ENCODE measurements around the gene FUT3. TPM values are rescaled to one million over a fixed set of nuclear protein-coding genes. Genes with fewer than 3 reads are reported as not detected.

Gene FUT3
- total RNA-seq, 1 donor from 2014 or later = 0.84 TPM

- FAIRE-seq (no peak), DNase-seq (ENCODE audit: low read depth) (peak; percentile 47)
- Histone ChIP-seq H4K20me1 (ENCODE audit: insufficient read depth, low read length) (no peaks in the 10 kb centered on the region), H3K4me1 (ENCODE audit: insufficient read depth, low read length) (peaks cover 5% of the 10 kb centered on the region), H3K36me3 (ENCODE audit: insufficient read depth, low read length) (no peaks in the 10 kb centered on the region), H3K27me3 (ENCODE audit: insufficient read depth, low read length) (peaks cover 20% of the 10 kb centered on the region), H3K9ac (ENCODE audit: low read length) (peak overlapping the region; percentile 40), H3K27ac (ENCODE audit: low read depth, low read length) (no peak overlapping the region), H3K9me3 (ENCODE audit: insufficient read depth, low read depth, low read length) (no peaks in the 10 kb centered on the region), H3K79me2 (ENCODE audit: insufficient read depth, low read length) (no peaks in the 10 kb centered on the region), H3K4me3 (ENCODE audit: insufficient read depth, low read depth, low read length) (peak overlapping the region; percentile 21), H3K4me2 (ENCODE audit: low read length) (peak overlapping the region; percentile 86), H2AFZ (ENCODE audit: low read depth, low read length) (peak overlapping the region; percentile 58)
- Mint-ChIP-seq H3K27ac (ENCODE audit: unreplicated experiment) (no peak overlapping the region), H3K36me3 (ENCODE audit: low read depth, unreplicated experiment) (no peaks in the 10 kb centered on the region), H3K27me3 (ENCODE audit: low read depth, unreplicated experiment) (peaks cover 42% of the 10 kb centered on the region), H3K4me1 (ENCODE audit: low read depth, unreplicated experiment) (no peaks in the 10 kb centered on the region), H3K4me3 (ENCODE audit: unreplicated experiment) (peak overlapping the region; percentile 72), H3K9me3 (ENCODE audit: unreplicated experiment) (no peaks in the 10 kb centered on the region)
- peak; percentile 66 for TF ChIP-seq CTCF (IDR thresholded peaks at IDR 0.05; ENCODE audit: insufficient read depth, low read depth, low read length)
- TF ChIP-seq EZH2 (IDR thresholded peaks at IDR 0.05; ENCODE audit: insufficient read depth, low read length) = no peak
These were observed 47.3 kb downstream of the FUT3 start for GRCh38 chr19:5803752-5804515.

DNA sequence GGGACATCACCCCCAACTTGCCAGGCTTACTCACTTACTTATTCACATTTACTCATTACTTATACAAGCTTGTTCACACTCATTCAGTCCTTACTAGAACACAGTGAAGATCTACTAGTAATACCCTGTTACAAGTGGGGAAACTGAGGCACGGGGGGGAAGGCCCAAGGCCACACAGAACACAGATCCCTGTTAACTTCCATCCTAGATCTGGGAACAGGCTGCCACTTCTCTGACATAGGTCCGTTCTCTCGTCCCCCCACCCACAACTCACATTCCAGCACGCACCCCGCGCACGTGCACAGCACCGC is 47.9 kb downstream of the FUT3 start:
- no peak overlapping the region for H3K4me3 Mint-ChIP-seq (ENCODE audit: unreplicated experiment)
- Histone ChIP-seq H4K20me1 (ENCODE audit: insufficient read depth, low read length) (no peaks in the 10 kb centered on the region), H3K27me3 (ENCODE audit: insufficient read depth, low read length) (peaks cover 20% of the 10 kb centered on the region), H3K4me1 (ENCODE audit: insufficient read depth, low read length) (peaks cover 5% of the 10 kb centered on the region), H3K9ac (ENCODE audit: low read length) (peak overlapping the region; percentile 40), H3K9me3 (ENCODE audit: insufficient read depth, low read depth, low read length) (no peaks in the 10 kb centered on the region), H3K79me2 (ENCODE audit: insufficient read depth, low read length) (no peaks in the 10 kb centered on the region), H3K27ac (ENCODE audit: low read depth, low read length) (no peak overlapping the region), H2AFZ (ENCODE audit: low read depth, low read length) (peak overlapping the region; percentile 58), H3K36me3 (ENCODE audit: insufficient read depth, low read length) (no peaks in the 10 kb centered on the region), H3K4me2 (ENCODE audit: low read length) (peak overlapping the region; percentile 86), H3K4me3 (ENCODE audit: insufficient read depth, low read depth, low read length) (no peak overlapping the region)
- no peaks in the 10 kb centered on the region for H3K4me1 Mint-ChIP-seq (ENCODE audit: low read depth, unreplicated experiment)
- peak overlapping the region; percentile 26 for H3K27ac Mint-ChIP-seq (ENCODE audit: unreplicated experiment)
- TF ChIP-seq CTCF (IDR thresholded peaks at IDR 0.05; ENCODE audit: insufficient read depth, low read depth, low read length) = no peak
- TF ChIP-seq EZH2 (IDR thresholded peaks at IDR 0.05; ENCODE audit: insufficient read depth, low read length) = no peak
- DNase-seq (ENCODE audit: low read depth) (no peak), FAIRE-seq (no peak)
- peaks cover 44% of the 10 kb centered on the region for H3K27me3 Mint-ChIP-seq (ENCODE audit: low read depth, unreplicated experiment)
- H3K36me3 Mint-ChIP-seq (ENCODE audit: low read depth, unreplicated experiment) = no peaks in the 10 kb centered on the region
- H3K9me3 Mint-ChIP-seq (ENCODE audit: unreplicated experiment) = no peaks in the 10 kb centered on the region
